Psoas muscle (tissue), 8 donors: ENCODE measurements around the gene SAMD15. TPM values are rescaled to one million over a fixed set of nuclear protein-coding genes. Genes with fewer than 3 reads are reported as not detected.

Source experiments
- ATAC-seq, 4 donors: fragments of 200-7000 bp; cut with Tn5 transposase; one replicate each; pipeline ENCODE4 v1.9.1; 2020; ENCODE audit warnings: moderate library complexity in 3 of 4, mild to moderate bottlenecking in 2 of 4
- DNase-seq, 2 donors: peaks; one replicate each; pipeline ENCODE4 v3.0.0-alpha.2; 2020
- H3K27ac ChIP-seq: fragments of 200-600 bp; one replicate; pipeline ENCODE4 v1.8.0; 2022
- H3K27me3 ChIP-seq, 3 donors: fragments of 200-600 bp in 1 of 3; one replicate each; pipeline versions ENCODE4 v1.6.1 to v1.8.0; 2013 to 2022; ENCODE audit warnings: low read length in 2 of 3, mild to moderate bottlenecking in 2 of 3, moderate library complexity in 1 of 3; ENCODE audit not compliant: insufficient read depth in 3 of 3
- H3K36me3 ChIP-seq, 2 donors: fragments of 200-600 bp in 1 of 2; one replicate each; pipeline versions ENCODE4 v1.6.1 to v1.8.0; 2013 to 2022; ENCODE audit warnings: low read depth in 1 of 2, mild to moderate bottlenecking in 1 of 2, moderate library complexity in 1 of 2; ENCODE audit not compliant: insufficient read depth in 1 of 2
- H3K4me1 ChIP-seq: fragments of 200-600 bp; one replicate; pipeline ENCODE4 v1.8.0; 2022
- H3K4me3 ChIP-seq: fragments of 200-600 bp; one replicate; pipeline ENCODE4 v1.8.0; 2022; ENCODE audit warnings: mild to moderate bottlenecking
- H3K9me3 ChIP-seq: fragments of 200-600 bp; one replicate; pipeline ENCODE4 v1.8.0; 2022
- WGBS, 3 donors: extraction: QIAGEN DNeasy Blood & Tissue Kit; methylation state at CpG; one replicate each; pipeline versions ENCODE4 v1.1.6 to v1.1.7; 2013; 5-methylcytosine and 5-hydroxymethylcytosine counted together
- intact Hi-C, 2 donors: fragments of 100-400 bp; cut with DNase I; formaldehyde crosslinking; loops; one replicate each; pipeline versions ENCODE4 v1.11.0 to v1.14.2; 2022
- polyA plus RNA-seq, 3 donors: library from polyadenylated mRNA; stranded (reverse); fragments of 200-250 nt; gene quantifications; one replicate each; pipeline ENCODE4 v1.2.3, GENCODE V29; 2013
- total RNA-seq, 4 donors: library from RNA; stranded (reverse); fragmentation: NEBNext Ultra II Directional in 2 of 4; extraction: Animal tissue kit (Norgen Biotek cat#: 25700) in 2 of 4; gene quantifications; one replicate each; pipeline versions ENCODE4 v1.2.1 to v1.2.4, GENCODE V29; 2021 to 2023
- TF ChIP-seq, protein P1 (sequence below): fragments of 200-600 bp; IDR thresholded peaks from one replicate; pipeline ENCODE4 v1.8.0; 2022; ENCODE audit warnings: antibody characterized with exemption
- donor health status: healthy with polysubstance abuse.
- donor health status: DM: no; HTN: no; CAD: no; lungs with moderate emphysema.
- donor health status: Bipolar disorder and iron deficiency.
- donor health status: healthy.
- donor health status: DM: yes; HTN: yes; CAD: no.
- donor health status: DM: no; HTN: no; CAD: no.
- donor health status: DM: no; HTN: no; CAD: no.
- donor health status: DM: yes; HTN: yes; CAD: no.

The SAMD15 gene
- total and polyA plus RNA-seq, 7 donors: 0.12 to 0.75 (median 0.19) TPM; not detected in 3

DNA sequence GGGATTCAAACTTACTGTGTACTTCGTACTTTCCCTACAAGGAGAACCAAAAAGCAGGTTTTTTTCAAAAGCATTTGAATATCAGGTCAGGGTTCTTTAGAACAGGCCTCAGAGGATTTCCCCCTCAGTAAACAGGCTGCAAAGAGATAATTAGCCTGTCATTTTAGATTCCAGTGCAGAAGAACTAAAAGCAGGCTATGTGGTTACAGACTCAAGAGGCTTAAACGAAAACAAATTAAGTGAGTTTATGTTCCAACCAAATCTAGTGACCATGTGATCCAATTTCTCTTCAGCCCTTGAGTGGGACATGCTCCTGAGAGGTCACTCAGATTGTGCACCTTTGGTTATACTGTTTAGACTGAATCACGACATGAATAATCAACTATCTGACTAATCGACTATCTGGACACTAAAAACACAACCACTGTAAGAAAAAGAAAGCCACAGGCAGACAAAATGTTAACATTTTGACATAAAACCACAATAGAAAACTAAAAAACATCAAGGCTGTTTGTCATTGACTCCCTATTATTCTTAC lies 4.8 kb upstream of the SAMD15 start:
- no peaks in the 10 kb centered on the region for H3K27me3 ChIP-seq
- TF ChIP-seq, protein P1, sequence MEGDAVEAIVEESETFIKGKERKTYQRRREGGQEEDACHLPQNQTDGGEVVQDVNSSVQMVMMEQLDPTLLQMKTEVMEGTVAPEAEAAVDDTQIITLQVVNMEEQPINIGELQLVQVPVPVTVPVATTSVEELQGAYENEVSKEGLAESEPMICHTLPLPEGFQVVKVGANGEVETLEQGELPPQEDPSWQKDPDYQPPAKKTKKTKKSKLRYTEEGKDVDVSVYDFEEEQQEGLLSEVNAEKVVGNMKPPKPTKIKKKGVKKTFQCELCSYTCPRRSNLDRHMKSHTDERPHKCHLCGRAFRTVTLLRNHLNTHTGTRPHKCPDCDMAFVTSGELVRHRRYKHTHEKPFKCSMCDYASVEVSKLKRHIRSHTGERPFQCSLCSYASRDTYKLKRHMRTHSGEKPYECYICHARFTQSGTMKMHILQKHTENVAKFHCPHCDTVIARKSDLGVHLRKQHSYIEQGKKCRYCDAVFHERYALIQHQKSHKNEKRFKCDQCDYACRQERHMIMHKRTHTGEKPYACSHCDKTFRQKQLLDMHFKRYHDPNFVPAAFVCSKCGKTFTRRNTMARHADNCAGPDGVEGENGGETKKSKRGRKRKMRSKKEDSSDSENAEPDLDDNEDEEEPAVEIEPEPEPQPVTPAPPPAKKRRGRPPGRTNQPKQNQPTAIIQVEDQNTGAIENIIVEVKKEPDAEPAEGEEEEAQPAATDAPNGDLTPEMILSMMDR: no peak
- H3K4me3 ChIP-seq: no peak overlapping the region
- WGBS, 3 donors: 56 to 68% (median 67%) methylated on average over 4 of the region's 4 CpGs
- peaks cover 12% of the 10 kb centered on the region for H3K4me1 ChIP-seq
- ATAC-seq (no peak), DNase-seq (no peak)
- no peaks in the 10 kb centered on the region for H3K36me3 ChIP-seq
- H3K9me3 ChIP-seq: no peaks in the 10 kb centered on the region
- intact Hi-C loops: no loop called here
- no peak overlapping the region for H3K27ac ChIP-seq

DNA sequence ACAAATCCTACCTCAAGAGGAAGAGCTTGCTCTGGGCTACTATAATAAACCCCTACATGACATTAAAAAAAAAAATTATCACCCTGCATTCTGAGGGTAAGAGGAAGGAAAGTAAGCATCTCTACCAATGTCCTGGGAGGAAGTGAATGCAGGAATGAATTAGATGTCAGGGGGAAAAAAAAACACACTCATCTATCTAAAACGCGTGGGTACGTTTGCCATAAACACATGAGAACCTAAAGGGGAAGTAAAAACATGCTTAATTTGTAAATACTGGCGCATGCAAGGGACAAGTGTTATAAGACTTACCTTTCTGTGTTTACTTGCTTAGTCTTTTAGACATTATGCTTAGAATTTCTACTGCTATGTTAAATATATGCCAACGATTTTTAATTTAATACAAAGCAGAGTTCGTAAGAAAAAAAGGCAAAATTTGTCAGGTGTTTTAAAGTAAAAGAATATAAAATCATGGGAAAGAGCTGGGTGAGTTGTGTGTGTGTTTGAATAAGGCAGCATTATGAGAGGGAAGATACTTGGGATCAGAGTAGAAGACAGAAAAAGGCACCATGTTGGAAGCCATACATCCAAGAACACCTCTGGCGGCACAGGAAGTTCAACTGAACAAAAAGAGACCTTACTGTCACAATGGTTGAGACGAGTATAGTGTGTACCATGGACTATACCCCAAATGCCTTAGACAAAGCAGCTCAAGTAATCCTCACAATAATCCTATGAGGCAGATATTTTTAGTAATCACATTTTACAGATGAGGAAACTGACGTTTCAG lies 1.8 kb upstream of the SAMD15 start:
- TF ChIP-seq, protein P1: no peak
- peaks cover 12% of the 10 kb centered on the region for H3K4me1 ChIP-seq
- intact Hi-C loops: loop anchor here in 1 of 2 donors (5.0 kb wide), 1 partner anchor 82 kb away; the partner anchor contains the start of genes AHSA1 and VIPAS39
- H3K9me3 ChIP-seq: no peaks in the 10 kb centered on the region
- 81 to 87% (median 85%) methylated on average over 9 of the region's 9 CpGs for WGBS, 3 donors
- no peaks in the 10 kb centered on the region for H3K27me3 ChIP-seq
- peak overlapping the region; percentile 92 for H3K4me3 ChIP-seq
- H3K36me3 ChIP-seq: no peaks in the 10 kb centered on the region
- no peak overlapping the region for H3K27ac ChIP-seq
- no peak for DNase-seq
- ATAC-seq: no peak

DNA sequence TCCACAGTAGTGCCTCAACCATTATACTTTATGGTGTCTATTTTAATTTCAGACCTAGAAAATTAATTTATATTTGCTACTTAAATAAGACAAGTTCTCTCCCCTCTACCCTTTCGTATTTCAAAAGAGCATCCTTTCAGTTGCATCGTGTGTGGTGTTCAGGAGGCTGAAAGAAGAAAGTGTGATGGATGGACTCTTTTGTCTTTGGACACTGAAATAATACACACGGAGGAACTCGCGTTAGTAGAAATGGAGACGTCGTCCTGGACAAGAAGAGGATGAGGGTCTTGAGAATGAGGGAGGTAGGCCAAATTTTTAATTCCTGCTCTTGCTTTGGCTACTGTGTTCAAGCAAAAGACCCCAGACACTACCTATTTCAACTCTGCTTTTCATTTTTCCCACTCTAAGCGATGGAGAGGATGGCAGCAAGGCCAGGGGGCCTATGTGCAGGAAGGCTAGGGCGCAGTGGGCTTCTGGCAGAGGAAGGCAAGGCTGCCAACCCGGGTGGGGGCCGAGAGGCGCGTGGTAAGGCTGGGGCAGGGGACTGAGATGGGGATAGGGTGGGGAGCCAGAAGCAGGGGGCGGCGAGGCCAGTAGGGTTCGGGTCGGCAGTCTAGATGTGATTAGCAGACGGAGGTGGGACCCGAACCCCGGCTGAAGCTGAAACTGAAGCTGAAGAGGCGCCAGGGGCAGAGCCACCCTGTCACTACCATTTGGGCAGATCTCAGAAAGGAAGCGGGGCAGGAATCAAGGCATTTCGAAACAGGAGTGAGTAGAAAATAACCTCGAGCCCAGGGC lies 1.0 kb upstream of the SAMD15 start:
- 13 to 15% (median 14%) methylated on average over 24 of the region's 24 CpGs for WGBS, 3 donors
- Histone ChIP-seq H3K4me1 (peaks cover 12% of the 10 kb centered on the region), H3K27me3 (no peaks in the 10 kb centered on the region), H3K36me3 (no peaks in the 10 kb centered on the region), H3K9me3 (no peaks in the 10 kb centered on the region), H3K27ac (peak overlapping the region; percentile 75), H3K4me3 (peak overlapping the region; percentile 92)
- ATAC-seq: peak; percentile 2 to 7 (median 3)
- TF ChIP-seq, protein P1: no peak
- peak; percentile 26 to 64 for DNase-seq
- intact Hi-C loops: loop anchor here in 1 of 2 donors (5.0 kb wide), 1 partner anchor 81 kb away; the partner anchor contains the start of genes AHSA1 and VIPAS39

DNA sequence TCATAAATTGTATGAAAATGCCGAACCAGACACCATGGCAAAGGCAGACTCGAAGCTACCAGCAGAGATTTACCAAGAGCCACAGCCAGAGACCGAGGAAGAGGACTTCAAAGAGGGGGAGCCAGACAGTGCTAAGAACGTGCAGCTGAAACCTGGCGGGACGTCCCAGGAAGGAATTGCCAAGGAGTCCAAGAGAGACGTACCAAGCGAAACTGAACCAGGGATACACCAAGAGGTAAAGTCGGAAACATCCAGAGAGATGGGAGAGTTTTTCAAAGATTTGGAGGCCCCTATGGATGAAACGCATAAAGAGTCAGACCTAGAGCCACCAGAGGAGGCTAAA lies 294 bp downstream of the SAMD15 start:
- 12 to 17% (median 15%) methylated on average over 10 of the region's 10 CpGs for WGBS, 3 donors
- no peaks in the 10 kb centered on the region for H3K27me3 ChIP-seq
- no peaks in the 10 kb centered on the region for H3K36me3 ChIP-seq
- ATAC-seq (no peak), DNase-seq (no peak)
- TF ChIP-seq, protein P1: no peak
- H3K27ac ChIP-seq: no peak overlapping the region
- H3K4me3 ChIP-seq: peak overlapping the region; percentile 92
- H3K4me1 ChIP-seq: peaks cover 12% of the 10 kb centered on the region
- intact Hi-C loops: loop anchor here in 1 of 2 donors (5.0 kb wide), 1 partner anchor 80 kb away; the partner anchor contains the start of genes AHSA1 and VIPAS39
- no peaks in the 10 kb centered on the region for H3K9me3 ChIP-seq
